ENCODE measurements around the gene GALNT13. TPM values are rescaled to one million over a fixed set of nuclear protein-coding genes. Genes with fewer than 3 reads are reported as not detected.

GALNT13 gene
- total RNA-seq, 1 donor from 2014 or later = 0.46 TPM

DNA sequence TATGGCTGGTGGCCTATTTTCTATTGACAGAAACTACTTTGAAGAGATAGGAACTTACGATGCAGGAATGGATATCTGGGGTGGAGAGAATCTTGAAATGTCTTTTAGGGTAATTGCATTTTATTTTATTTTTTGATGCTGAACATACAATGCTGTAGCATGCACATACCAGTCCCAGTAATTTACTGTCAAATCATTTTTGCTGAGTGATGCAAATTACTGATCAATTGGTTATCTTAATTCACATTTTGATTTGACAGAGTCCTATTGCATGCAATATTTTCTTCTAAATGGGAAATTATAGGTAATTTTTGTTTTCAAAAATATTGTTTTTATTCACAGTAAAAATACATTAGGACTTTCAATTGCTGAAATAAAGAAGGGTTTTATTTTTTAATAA lies 387.3 kb downstream of the GALNT13 start:
- no peaks in the 10 kb centered on the region for H3K27me3 ChIP-seq (ENCODE audit: control insufficient read depth, insufficient read depth, low read length)
- no peaks in the 10 kb centered on the region for H3K36me3 ChIP-seq (ENCODE audit: control insufficient read depth, insufficient read depth, low read length)
- H3K4me3 ChIP-seq (ENCODE audit: low read depth, low read length) = no peak overlapping the region
- no peak for DNase-seq (ENCODE audit: low read depth)
- no peak for TF ChIP-seq CTCF (IDR thresholded peaks at IDR 0.05; ENCODE audit: insufficient read depth, low read length, poor library complexity, severe bottlenecking)

- DNase-seq (ENCODE audit: low read depth) = no peak
- Histone ChIP-seq H3K27me3 (ENCODE audit: control insufficient read depth, insufficient read depth, low read length) (no peaks in the 10 kb centered on the region), H3K4me3 (ENCODE audit: low read depth, low read length) (no peak overlapping the region), H3K36me3 (ENCODE audit: control insufficient read depth, insufficient read depth, low read length) (no peaks in the 10 kb centered on the region)
- no peak for TF ChIP-seq CTCF (IDR thresholded peaks at IDR 0.05; ENCODE audit: insufficient read depth, low read length, poor library complexity, severe bottlenecking)
Observed at GRCh38 chr2:154261473-154262027, 389.8 kb downstream of the GALNT13 start.

- Histone ChIP-seq H3K36me3 (ENCODE audit: control insufficient read depth, insufficient read depth, low read length) (no peaks in the 10 kb centered on the region), H3K4me3 (ENCODE audit: low read depth, low read length) (no peak overlapping the region), H3K27me3 (ENCODE audit: control insufficient read depth, insufficient read depth, low read length) (no peaks in the 10 kb centered on the region)
- DNase-seq (ENCODE audit: low read depth) = no peak
- TF ChIP-seq CTCF (IDR thresholded peaks at IDR 0.05; ENCODE audit: insufficient read depth, low read length, poor library complexity, severe bottlenecking) = no peak
Observed at GRCh38 chr2:154263206-154263605, 391.5 kb downstream of the GALNT13 start.

GRCh38 chr2:154264024-154264423 lies 392.3 kb downstream of the GALNT13 start:
- Histone ChIP-seq H3K4me3 (ENCODE audit: low read depth, low read length) (no peak overlapping the region), H3K27me3 (ENCODE audit: control insufficient read depth, insufficient read depth, low read length) (no peaks in the 10 kb centered on the region), H3K36me3 (ENCODE audit: control insufficient read depth, insufficient read depth, low read length) (no peaks in the 10 kb centered on the region)
- no peak for TF ChIP-seq CTCF (IDR thresholded peaks at IDR 0.05; ENCODE audit: insufficient read depth, low read length, poor library complexity, severe bottlenecking)
- DNase-seq (ENCODE audit: low read depth) = peak; percentile 16

DNA sequence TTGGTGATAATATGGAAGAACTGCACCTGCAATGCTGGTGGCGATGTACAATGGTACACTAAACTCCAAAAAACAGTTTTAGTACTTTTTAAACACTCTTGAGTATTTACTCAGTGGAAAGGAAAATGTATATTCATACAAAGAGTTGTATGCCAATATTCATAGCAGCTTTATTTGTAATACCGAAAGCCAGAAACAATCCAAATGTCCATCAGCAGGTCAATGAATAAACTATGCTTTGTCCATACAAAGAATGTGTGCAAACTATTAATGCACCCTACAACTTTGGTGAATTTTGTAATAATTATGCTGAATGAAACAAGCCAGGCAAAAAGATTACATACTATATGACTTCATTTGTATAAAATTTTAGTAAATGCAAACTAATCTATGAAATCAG lies 396.3 kb downstream of the GALNT13 start:
- H3K4me3 ChIP-seq (ENCODE audit: low read depth, low read length) = no peak overlapping the region

More for the DNA sequence above, 396.3 kb downstream of the GALNT13 start:
- DNase-seq (ENCODE audit: low read depth) = no peak
- no peak for TF ChIP-seq CTCF (IDR thresholded peaks at IDR 0.05; ENCODE audit: insufficient read depth, low read length, poor library complexity, severe bottlenecking)
- no peaks in the 10 kb centered on the region for H3K27me3 ChIP-seq (ENCODE audit: control insufficient read depth, insufficient read depth, low read length)
- H3K36me3 ChIP-seq (ENCODE audit: control insufficient read depth, insufficient read depth, low read length) = no peaks in the 10 kb centered on the region
